Measurements from ENCODE around the gene UVSSA.
A peak's percentile ranks its signal among the peaks of the same experiment; 100 is the strongest.

The UVSSA gene

DNA sequence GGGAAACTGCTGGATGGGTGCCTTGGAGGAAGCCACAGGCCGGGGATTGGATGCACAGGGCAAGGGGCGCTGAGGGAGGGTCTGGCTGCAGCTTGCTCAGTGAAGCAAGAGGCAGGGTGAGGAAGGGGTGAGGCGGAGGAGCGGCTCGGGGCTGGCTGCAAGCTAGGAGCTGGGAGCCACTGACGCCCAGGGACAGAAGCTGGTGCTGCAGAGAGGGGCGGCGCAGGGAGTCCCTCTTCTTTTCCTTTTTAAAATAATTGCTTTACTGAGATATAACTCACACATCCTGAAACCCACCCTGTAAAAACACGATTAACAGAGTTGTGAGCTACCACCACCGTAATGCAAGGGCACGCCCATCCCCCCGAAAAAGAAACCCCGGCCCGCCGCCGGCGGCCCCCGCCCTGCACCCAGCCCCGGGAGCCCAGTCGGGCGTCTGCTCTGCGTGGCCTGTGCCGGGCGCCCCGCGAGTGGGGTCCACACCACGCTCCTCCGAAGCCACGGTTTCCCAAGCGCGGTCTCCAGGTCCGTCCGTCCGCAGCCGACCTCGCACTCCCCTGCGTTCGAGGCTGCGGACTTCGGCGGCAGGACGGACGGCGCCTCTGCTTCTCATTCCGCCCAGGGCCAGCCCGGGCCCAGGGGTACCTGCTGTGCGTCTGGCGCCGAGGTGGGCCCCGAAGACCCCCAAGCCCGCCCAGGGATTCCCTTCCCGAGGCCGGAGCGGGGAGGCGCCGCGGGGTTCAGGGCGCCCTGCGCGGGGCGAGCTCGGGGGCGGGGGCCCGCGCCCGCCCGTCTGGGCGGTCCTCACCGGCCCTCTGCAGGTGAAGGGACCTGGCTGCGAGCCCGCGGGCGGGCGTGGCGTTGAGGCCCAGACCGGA is 866 bp upstream of the UVSSA start:
- in situ Hi-C loops (cut with HindIII; ENCODE audit: low sequenced_read_pairs) = no loop called here
- TF ChIP-seq, protein P1, sequence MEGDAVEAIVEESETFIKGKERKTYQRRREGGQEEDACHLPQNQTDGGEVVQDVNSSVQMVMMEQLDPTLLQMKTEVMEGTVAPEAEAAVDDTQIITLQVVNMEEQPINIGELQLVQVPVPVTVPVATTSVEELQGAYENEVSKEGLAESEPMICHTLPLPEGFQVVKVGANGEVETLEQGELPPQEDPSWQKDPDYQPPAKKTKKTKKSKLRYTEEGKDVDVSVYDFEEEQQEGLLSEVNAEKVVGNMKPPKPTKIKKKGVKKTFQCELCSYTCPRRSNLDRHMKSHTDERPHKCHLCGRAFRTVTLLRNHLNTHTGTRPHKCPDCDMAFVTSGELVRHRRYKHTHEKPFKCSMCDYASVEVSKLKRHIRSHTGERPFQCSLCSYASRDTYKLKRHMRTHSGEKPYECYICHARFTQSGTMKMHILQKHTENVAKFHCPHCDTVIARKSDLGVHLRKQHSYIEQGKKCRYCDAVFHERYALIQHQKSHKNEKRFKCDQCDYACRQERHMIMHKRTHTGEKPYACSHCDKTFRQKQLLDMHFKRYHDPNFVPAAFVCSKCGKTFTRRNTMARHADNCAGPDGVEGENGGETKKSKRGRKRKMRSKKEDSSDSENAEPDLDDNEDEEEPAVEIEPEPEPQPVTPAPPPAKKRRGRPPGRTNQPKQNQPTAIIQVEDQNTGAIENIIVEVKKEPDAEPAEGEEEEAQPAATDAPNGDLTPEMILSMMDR (IDR thresholded peaks at IDR 0.05; ENCODE audit: low read depth, low read length, missing control alignments) = no peak
- H3K4me3 ChIP-seq (ENCODE audit: low read depth, low read length) = peak overlapping the region; percentile 57
- DNase-seq (ENCODE audit: low read depth) = no peak

DNA sequence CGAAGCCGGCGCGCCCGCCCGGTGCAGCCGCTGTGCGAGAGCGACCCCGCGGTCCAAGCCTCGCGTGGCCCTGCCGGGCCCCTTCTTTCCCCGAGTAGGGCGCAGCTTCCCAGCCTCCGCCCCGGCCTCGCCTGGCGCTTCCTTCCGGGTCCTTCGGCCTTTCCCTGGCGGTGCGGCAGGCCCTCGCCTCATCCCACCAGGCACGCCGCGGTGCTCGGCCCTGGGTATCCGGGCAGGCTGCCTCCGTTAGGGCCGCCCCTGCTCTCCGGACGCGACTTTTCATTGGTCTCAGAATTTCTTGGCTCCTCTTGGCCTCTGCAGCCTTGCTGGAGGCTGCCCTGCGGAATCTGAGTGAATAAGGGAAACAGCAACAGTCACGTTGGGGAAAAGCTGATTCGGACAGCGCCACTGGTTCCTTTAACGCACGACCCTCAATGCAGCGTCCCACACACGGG is 429 bp downstream of the UVSSA start:
- DNase-seq (ENCODE audit: low read depth) = peak; percentile 74
- peak overlapping the region; percentile 59 for H3K4me3 ChIP-seq (ENCODE audit: low read depth, low read length)
- TF ChIP-seq, protein P1 (IDR thresholded peaks at IDR 0.05; ENCODE audit: low read depth, low read length, missing control alignments) = no peak
- in situ Hi-C loops (cut with HindIII; ENCODE audit: low sequenced_read_pairs) = no loop called here

DNA sequence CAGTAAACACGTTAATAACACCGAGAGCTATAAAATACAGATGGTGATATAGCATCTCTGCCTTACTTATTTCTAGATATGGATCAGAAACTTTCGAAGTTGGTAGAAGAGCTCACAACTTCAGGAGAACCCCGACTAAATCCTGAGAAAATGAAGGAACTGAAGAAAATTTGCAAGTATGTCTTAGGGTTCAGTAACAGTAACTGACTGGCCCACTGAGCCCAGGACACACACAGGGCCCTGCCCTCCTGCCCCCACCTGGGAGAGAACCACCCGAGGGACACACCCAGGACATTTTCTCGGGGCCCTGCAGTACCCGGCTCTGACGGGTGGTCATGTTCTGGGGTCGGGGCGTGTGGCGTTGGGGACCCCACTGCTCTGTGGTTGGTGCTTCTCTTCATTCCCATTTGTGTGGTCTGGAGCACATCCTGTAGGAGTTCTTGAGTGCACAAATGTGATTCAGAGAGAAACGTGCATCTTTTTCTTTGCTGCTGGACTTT is 1.1 kb downstream of the UVSSA start:
- peak overlapping the region; percentile 59 for H3K4me3 ChIP-seq (ENCODE audit: low read depth, low read length)
- TF ChIP-seq, protein P1 (IDR thresholded peaks at IDR 0.05; ENCODE audit: low read depth, low read length, missing control alignments) = no peak
- in situ Hi-C loops (cut with HindIII; ENCODE audit: low sequenced_read_pairs) = no loop called here
- DNase-seq (ENCODE audit: low read depth) = no peak

DNA sequence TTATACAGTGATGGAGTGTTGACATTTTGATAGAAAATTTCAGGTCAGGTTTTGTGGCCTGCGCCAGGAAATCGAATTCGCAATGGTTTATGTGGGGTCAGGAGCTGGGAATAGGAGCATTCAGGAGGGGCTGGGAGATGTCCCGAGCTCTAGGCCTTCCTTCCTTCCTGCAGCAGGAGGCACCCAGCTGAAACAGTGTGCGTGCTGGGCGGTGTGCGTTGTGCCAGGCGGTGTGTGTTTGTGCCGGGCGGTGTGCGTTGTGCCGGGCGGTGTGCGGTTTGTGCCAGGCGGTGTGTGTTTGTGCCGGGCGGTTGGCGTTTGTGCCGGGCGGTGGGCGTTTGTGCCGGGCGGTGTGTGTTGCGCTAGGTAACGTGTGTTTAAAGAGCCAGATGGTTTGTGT is 1.7 kb downstream of the UVSSA start:
- no peak overlapping the region for H3K4me3 ChIP-seq (ENCODE audit: low read depth, low read length)

DNA sequence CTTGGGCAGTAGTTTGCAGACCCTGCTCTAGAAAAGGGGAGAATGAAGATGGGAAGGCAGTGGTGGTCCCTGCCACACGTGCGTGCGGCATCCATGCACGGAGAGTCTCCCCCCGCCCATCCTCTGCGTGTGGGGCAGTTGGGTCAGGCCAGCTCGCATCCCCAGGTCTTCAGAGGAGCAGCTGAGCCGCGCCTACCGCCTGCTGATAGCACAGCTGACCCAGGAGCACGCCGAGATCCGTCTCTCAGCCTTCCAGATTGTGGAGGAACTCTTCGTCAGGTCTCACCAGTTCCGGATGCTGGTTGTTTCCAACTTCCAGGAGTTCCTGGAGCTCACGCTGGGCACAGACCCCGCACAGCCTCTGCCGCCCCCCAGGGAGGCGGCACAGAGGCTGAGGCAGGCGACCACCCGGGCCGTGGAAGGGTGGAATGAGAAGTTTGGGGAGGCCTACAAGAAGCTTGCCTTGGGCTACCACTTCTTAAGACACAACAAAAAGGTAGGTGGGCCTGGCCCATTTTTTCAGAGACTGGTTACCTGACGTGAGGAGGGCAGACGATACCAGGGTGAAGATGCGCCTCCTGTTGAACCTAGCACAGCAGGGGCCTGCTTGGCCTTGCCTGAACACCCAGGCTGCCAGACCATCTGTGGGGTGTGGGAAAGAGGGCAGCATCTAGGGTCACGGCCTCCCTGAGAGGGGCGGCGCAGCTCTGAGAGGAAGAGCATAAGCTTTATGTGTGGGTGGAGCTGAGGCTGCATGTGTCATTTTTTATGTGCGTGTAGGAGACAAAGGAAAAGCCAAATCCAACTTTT is 2.6 kb downstream of the UVSSA start:
- no peak for DNase-seq (ENCODE audit: low read depth)
- in situ Hi-C loops (cut with HindIII; ENCODE audit: low sequenced_read_pairs) = no loop called here
- TF ChIP-seq, protein P1 (IDR thresholded peaks at IDR 0.05; ENCODE audit: low read depth, low read length, missing control alignments) = no peak
- H3K4me3 ChIP-seq (ENCODE audit: low read depth, low read length) = no peak overlapping the region

More for the DNA sequence above, 1.7 kb downstream of the UVSSA start:
- TF ChIP-seq, protein P1 (IDR thresholded peaks at IDR 0.05; ENCODE audit: low read depth, low read length, missing control alignments) = no peak
- in situ Hi-C loops (cut with HindIII; ENCODE audit: low sequenced_read_pairs) = no loop called here
- no peak for DNase-seq (ENCODE audit: low read depth)

DNA sequence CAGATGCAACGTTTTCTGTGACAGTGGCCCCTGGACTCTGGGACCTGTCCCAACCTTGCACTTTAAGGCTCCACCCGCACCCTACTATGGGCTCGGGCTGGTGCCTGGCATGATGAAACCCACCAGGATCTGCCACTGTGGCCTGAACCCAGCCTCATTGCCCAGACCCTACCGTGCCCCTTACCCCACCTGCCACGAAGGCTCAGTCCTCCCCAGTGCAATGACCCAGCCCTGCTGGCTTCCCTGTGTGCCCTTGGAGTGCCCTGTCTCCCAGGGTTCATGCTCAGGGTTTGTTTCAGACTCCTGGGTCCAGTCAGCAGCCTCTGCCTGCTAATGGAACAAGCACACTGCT is 3.1 kb downstream of the UVSSA start:
- DNase-seq (ENCODE audit: low read depth) = no peak
- TF ChIP-seq, protein P1 (IDR thresholded peaks at IDR 0.05; ENCODE audit: low read depth, low read length, missing control alignments) = no peak
- in situ Hi-C loops (cut with HindIII; ENCODE audit: low sequenced_read_pairs) = no loop called here
- H3K4me3 ChIP-seq (ENCODE audit: low read depth, low read length) = no peak overlapping the region
